ENCODE results near the gene MATN3.

Gene MATN3

DNA sequence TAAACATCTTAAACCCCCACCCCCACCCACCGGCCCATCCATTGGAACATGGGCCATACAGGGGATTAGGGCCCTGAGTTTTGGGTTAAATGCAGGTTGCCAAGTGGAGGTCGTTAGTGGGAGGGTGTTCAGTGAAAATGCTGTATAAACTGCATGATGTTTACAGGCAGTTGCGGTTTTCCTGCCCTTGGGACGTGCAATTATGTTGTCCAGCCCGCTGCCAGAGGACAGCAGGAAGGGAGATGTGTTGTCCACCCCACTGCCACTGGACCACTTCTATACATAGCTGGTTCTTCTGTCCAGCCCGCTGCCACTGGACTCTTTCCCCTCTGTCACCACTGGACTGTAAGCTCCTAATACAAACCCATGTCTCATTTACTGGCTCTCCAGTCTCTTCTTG is 41.7 kb upstream of the MATN3 start:
- no peak overlapping the region for H3K4me3 ChIP-seq (ENCODE audit: low read depth, low read length)
- TF ChIP-seq, protein P1, sequence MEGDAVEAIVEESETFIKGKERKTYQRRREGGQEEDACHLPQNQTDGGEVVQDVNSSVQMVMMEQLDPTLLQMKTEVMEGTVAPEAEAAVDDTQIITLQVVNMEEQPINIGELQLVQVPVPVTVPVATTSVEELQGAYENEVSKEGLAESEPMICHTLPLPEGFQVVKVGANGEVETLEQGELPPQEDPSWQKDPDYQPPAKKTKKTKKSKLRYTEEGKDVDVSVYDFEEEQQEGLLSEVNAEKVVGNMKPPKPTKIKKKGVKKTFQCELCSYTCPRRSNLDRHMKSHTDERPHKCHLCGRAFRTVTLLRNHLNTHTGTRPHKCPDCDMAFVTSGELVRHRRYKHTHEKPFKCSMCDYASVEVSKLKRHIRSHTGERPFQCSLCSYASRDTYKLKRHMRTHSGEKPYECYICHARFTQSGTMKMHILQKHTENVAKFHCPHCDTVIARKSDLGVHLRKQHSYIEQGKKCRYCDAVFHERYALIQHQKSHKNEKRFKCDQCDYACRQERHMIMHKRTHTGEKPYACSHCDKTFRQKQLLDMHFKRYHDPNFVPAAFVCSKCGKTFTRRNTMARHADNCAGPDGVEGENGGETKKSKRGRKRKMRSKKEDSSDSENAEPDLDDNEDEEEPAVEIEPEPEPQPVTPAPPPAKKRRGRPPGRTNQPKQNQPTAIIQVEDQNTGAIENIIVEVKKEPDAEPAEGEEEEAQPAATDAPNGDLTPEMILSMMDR (IDR thresholded peaks at IDR 0.05; ENCODE audit: low read depth, low read length): no peak

DNA sequence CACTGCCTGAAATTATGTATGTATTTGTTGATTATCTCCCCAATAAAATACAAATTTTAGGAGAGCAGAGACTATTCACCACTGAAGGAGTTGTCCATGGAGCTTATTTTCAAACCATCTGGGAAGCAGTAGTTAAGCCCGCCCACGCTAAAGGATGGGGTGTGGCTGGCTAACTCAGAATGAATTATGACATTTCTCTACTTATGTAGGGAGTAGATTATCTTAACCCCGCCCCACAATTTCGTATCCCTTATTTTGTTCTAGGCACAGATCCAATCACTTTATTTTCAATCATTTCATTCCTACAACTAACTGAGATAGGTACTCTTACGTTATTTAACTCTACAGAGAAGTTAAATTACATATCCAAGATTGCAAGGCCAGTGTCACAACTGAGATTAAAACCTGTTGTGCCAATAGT is 40.4 kb upstream of the MATN3 start:
- TF ChIP-seq, protein P1 (IDR thresholded peaks at IDR 0.05; ENCODE audit: low read depth, low read length): no peak
- peak overlapping the region; percentile 96 for H3K4me3 ChIP-seq (ENCODE audit: low read depth, low read length)

DNA sequence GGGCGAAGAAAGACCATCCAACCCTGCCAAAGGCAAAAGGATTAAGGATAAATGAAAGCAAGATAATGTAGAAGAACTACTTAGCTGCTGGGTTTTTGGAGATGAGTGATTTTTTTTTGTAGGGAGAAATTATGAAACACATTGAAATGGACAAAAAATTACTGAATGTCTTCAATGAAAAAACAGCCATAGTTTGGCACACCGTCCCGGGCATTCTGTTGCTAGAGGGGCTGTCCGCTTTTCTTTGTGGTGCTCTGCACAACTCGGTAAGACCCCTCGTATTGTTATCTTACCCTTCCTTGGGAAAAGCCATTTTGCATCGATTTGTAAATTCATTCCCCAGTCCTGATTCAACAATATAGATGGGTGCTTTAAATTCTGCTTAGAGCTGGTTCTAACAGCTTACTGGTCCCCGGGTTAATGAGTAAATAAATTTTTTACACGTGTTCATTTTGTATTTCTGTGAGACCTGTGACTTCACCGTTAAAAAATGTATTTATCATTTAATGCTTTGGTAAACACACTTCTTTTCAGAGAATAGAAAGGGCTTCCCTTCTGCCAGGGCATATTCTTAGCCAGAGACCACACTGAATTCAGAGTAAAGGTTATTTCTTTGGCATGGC is 39.9 kb upstream of the MATN3 start:
- H3K4me3 ChIP-seq (ENCODE audit: low read depth, low read length): peak overlapping the region; percentile 96
- TF ChIP-seq, protein P1 (IDR thresholded peaks at IDR 0.05; ENCODE audit: low read depth, low read length): no peak

DNA sequence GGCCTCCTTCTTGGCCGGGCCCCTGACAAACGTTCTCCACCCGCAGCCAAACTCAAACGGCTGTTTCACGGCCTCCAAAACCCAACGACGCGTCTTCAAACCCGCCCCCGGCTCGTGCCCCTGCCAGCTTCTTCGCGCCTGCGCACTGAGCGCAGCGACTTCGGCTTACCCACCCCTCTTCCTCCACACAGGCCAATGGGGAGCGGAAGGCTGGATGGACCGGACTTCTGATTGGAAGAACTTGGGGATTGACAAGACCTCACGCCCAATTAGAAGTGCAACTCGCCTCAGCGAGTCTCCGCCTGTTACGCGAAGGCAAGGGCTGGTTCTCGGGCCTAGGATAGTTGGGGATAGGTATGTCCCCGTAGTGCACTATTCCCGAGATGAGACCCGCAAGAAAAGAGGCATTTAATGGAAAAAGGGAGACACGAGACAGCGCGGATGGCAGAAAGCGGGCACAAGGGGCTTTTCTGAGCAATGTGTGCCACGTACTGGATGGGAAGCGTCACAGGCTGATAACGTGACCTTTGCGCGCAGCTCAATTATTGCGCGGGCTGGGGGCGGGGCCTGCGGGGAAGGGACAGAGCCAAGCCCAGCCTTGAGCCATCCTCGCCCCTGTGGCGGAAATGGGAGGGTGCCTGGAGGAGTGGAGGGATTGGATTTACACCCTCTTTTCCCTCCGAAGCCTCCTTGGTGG is 39.2 kb upstream of the MATN3 start, which contains the start of gene LAPTM4A:
LAPTM4A (minus strand) TSS at position 97 of the 697 bp plus-strand sequence. CDS start 108 bp downstream, outside the sequence.
- H3K4me3 ChIP-seq (ENCODE audit: low read depth, low read length): peak within 1 kb of the TSS; percentile 96
- TF ChIP-seq, protein P1 (IDR thresholded peaks at IDR 0.05; ENCODE audit: low read depth, low read length): no peak

DNA sequence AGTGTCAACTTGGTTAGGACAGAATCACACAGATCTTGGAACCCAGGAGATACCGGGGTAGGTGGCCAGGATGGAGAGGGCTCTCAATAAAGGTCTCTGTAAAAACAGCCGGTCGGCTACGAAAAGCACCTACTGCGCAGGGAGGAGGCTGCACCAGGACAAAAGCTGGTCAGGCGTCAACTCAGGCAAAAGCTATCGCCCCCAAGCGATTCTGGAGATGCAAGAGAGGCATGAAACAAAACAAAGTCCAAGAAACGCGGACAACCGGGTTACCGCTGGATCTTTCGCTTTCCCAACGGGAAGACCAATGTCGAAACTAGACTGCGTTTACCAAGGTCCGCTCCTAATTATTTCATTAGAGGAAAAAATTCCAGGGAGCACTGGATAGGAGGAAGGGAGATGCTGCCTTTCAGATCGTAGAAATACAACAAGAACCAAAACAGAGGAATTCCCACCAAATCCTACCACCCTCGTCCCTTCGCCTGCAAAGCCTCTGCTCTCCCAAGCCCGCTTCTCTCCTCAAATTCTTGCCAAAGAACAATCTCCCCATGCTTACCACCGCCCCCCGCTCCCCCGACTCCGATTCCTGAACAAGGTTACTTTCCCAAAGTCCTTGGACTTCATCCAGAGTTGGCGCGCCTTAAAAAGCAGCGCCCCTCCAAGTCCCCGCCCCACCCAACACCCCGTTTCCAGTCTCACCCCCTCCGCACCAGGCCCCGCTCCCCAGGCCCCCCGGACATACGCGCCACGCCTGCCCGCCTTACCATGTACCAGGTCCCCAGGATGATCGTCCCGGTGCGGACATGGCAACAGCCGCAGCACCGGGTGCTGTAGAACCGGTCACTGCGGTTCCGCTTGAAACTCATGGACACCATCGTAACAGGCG is 38.4 kb upstream of the MATN3 start:
- H3K4me3 ChIP-seq (ENCODE audit: low read depth, low read length): peak overlapping the region; percentile 96
- TF ChIP-seq, protein P1 (IDR thresholded peaks at IDR 0.05; ENCODE audit: low read depth, low read length): no peak

DNA sequence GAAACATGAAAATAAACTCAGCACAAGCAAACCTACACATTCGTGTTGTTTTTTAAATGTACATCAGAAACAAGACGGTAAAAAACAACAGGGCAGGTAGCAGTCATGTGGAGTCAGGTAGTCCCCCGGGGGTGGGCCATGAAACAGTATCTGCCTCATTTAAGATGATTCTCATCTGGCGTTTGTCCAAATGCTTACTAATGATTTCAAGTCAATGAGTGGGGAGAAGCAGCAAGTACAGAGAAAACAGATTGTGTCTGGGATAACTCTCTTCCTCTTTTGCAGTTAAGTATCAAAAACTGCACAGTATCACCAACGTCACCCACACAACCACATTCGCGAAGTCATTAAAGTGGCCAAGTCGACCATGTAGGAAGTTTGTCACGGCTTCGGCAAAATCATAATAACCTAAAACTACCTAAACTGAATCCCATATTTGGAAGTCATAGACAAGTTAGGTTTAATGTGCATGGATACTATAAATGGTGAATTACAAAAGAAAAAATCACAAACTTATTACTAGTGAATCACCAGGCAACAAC is 37.7 kb upstream of the MATN3 start:
- H3K4me3 ChIP-seq (ENCODE audit: low read depth, low read length): peak overlapping the region; percentile 96
- TF ChIP-seq, protein P1 (IDR thresholded peaks at IDR 0.05; ENCODE audit: low read depth, low read length): no peak

Data from WI38 (cell line).